ENCODE data around the gene ALKBH8. TPM values are rescaled to one million over a fixed set of nuclear protein-coding genes. Genes with fewer than 3 reads are reported as not detected.

Gene ALKBH8
- total RNA-seq, 2 experiments from 2014 or later: 13.3 to 13.4 TPM

- CTCF ChIA-PET: no interaction called here
Observed at GRCh38 chr11:107453594-107454286, 111.8 kb downstream of the ALKBH8 start.

More at GRCh38 chr11:107453594-107454286, 111.8 kb downstream of the ALKBH8 start:
- POLR2A ChIA-PET: interaction anchor here (0.6 kb wide), 1 partner anchor 10 kb away, joined by 3 read pairs; no protein-coding TSS in a partner anchor
- Mint-ChIP-seq H3K27me3 (no peaks in the 10 kb centered on the region), H3K4me1 (ENCODE audit: low read depth) (peaks cover 42% of the 10 kb centered on the region), H3K4me3 (no peak overlapping the region), H3K9me3 (no peaks in the 10 kb centered on the region), H3K36me3 (ENCODE audit: low read depth) (peaks cover 12% of the 10 kb centered on the region), H3K27ac (no peak overlapping the region)
- ATAC-seq (no peak), DNase-seq (no peak)
- no peak for TF ChIP-seq CTCF (IDR thresholded peaks at IDR 0.05)
- intact Hi-C loops (cut with micrococcal nuclease): no loop called here

Other genes starting within 250 kb of the ALKBH8 start
- 10 to 100 TPM; 11.9 to 13.6 TPM for gene CWF19L2, start 107.9 kb downstream of the ALKBH8 start, total RNA-seq
- not detected for gene ELMOD1, start 25.4 kb upstream of the ALKBH8 start, total RNA-seq
- gene SLN, start 146.3 kb upstream of the ALKBH8 start, total RNA-seq: not detected

All from activated CD8-positive, alpha-beta T cell treated with anti-CD3 and anti-CD28 coated beads for 36 hours (primary cell).